HepG2 (cell line): ENCODE measurements around the gene PCP4L1. TPM values are rescaled to one million over a fixed set of nuclear protein-coding genes. Genes with fewer than 3 reads are reported as not detected.

Experiments
- GATA4 ChIP-seq: sonication (generic); IDR thresholded peaks from 2 replicates; pipeline ENCODE4 v1.6.1; 2016; ENCODE audit warnings: antibody characterized with exemption, low read depth, borderline replicate concordance
- HMG20A ChIP-seq: IDR thresholded peaks from 2 replicates; pipeline ENCODE4 v1.6.1; 2016; ENCODE audit warnings: borderline replicate concordance
- JUND ChIP-seq: sonication (generic); formaldehyde crosslinking; IDR thresholded peaks from 2 replicates; pipeline ENCODE4 v1.8.0; 2022; ENCODE audit warnings: mild to moderate bottlenecking, missing genetic modification reagents
- MEF2D ChIP-seq: sonication (generic); formaldehyde crosslinking; IDR thresholded peaks from 2 replicates; pipeline ENCODE4 v1.5.1; 2020; ENCODE audit warnings: mild to moderate bottlenecking, missing genetic modification reagents
- NCOA1 ChIP-seq: sonication (generic); formaldehyde crosslinking; IDR thresholded peaks from 2 replicates; pipeline ENCODE4 v1.9.0; 2021; ENCODE audit warnings: missing genetic modification reagents
- RFX3 ChIP-seq: IDR thresholded peaks from 2 replicates; pipeline ENCODE4 v1.6.1; 2016; ENCODE audit warnings: missing biosample characterization, missing genetic modification reagents
- SAP130 ChIP-seq: IDR thresholded peaks from 2 replicates; pipeline ENCODE4 v1.6.1; 2016; ENCODE audit warnings: low read depth
- SSRP1 ChIP-seq: IDR thresholded peaks from 2 replicates; pipeline ENCODE4 v1.6.1; 2016; ENCODE audit warnings: control low read depth
- TGIF2 ChIP-seq: IDR thresholded peaks from 2 replicates; pipeline ENCODE4 v1.6.1; 2016; ENCODE audit warnings: control low read depth, missing compliant biosample characterization
- TOE1 ChIP-seq: sonication (generic); formaldehyde crosslinking; IDR thresholded peaks from 2 replicates; pipeline ENCODE4 v1.4.0; 2020; ENCODE audit warnings: mild to moderate bottlenecking, missing genetic modification reagents
- ZNF24 ChIP-seq: fragments of 450-650 bp; IDR thresholded peaks from 2 replicates; pipeline ENCODE4 v1.6.1; 2017; ENCODE audit warnings: antibody characterized with exemption, mild to moderate bottlenecking
- ZNF292 ChIP-seq: sonication (generic); formaldehyde crosslinking; IDR thresholded peaks from 2 replicates; pipeline ENCODE4 v1.8.1; 2022; ENCODE audit warnings: mild to moderate bottlenecking, low read depth, missing genetic modification reagents, borderline replicate concordance
- ZNF816 ChIP-seq: sonication (generic); formaldehyde crosslinking; IDR thresholded peaks from 2 replicates; pipeline ENCODE4 v1.8.0; 2022; ENCODE audit warnings: missing genetic modification reagents, mild to moderate bottlenecking, borderline replicate concordance
- polyA plus RNA-seq, 8 experiments: library from polyadenylated mRNA; depleted of rRNA in 3 of 8; stranded (reverse) in 7 of 8; unstranded in 1 of 8; fragments of >200 nt; fragmentation: Illumina TruSeq in 4 of 8; extraction: Trizol in 4 of 8; gene quantifications; 2 replicates each; pipeline versions ENCODE4 v1.2.1 to v1.2.3, GENCODE V29; 2011 to 2016; ENCODE audit warnings: low read depth in 4 of 8, missing spikeins in 1 of 8, mixed read lengths in 1 of 8; ENCODE audit not compliant: insufficient read depth in 1 of 8
- total RNA-seq, 5 experiments: library from RNA; depleted of rRNA; stranded (reverse); fragments of >200 nt; fragmentation: Illumina TruSeq; extraction: Trizol; gene quantifications; 2 replicates each; pipeline ENCODE4 v1.2.3, GENCODE V29; 2016; ENCODE audit warnings: low read depth in 1 of 5
- TF ChIP-seq, protein P1 (sequence below): sonication (generic); formaldehyde crosslinking; IDR thresholded peaks from 2 replicates; pipeline ENCODE4 v1.4.0; 2020; ENCODE audit warnings: missing genetic modification reagents
- TF ChIP-seq, protein P2 (sequence below): sonication (generic); formaldehyde crosslinking; IDR thresholded peaks from 2 replicates; pipeline ENCODE4 v1.4.0; 2020; ENCODE audit warnings: missing genetic modification reagents
- TF ChIP-seq, protein P3 (sequence below): sonication (generic); formaldehyde crosslinking; IDR thresholded peaks from 2 replicates; pipeline ENCODE4 v1.4.0; 2020; ENCODE audit warnings: mild to moderate bottlenecking, low read depth, missing genetic modification reagents
- TF ChIP-seq, protein P4 (sequence below): sonication (generic); formaldehyde crosslinking; IDR thresholded peaks from 2 replicates; pipeline ENCODE4 v1.4.0; 2020; ENCODE audit warnings: missing genetic modification reagents, borderline replicate concordance
- TF ChIP-seq, protein P5 (sequence below): IDR thresholded peaks from 2 replicates; pipeline ENCODE4 v1.6.1; 2016; ENCODE audit warnings: low read depth, missing genetic modification reagents, missing compliant biosample characterization
- TF ChIP-seq, protein P6 (sequence below): IDR thresholded peaks from 2 replicates; pipeline ENCODE4 v1.6.1; 2016; ENCODE audit warnings: control low read depth

PCP4L1 gene
- total and polyA plus RNA-seq, 2 of the 13 experiments (the other 11 are each of a cell fraction or from before 2014, with no cell fraction given) = 0.28 TPM; not detected in 1

DNA sequence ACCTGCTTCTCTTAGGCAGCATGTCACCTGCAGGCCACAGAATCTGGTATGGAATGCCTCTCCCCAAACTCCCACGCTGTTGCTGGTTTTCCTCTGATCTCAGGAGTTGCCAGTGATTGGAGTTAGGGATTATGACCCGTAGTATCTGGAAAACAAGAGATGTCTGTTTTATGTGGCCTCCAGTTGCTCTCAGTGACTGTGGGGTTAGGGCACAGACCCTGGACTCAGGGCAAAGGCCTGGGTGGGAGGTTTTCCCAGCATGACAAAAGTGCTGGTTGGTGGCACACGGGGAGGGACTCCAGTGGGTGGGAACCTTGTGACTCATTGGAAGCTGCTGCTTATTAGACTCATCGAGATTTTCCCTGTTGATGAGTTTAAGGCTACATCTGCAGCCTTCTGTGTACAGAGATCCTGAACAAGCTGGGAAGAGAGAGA lies 20.5 kb upstream of the PCP4L1 start, which contains the start of gene NR1I3 (continued):
- TF ChIP-seq, protein P1, sequence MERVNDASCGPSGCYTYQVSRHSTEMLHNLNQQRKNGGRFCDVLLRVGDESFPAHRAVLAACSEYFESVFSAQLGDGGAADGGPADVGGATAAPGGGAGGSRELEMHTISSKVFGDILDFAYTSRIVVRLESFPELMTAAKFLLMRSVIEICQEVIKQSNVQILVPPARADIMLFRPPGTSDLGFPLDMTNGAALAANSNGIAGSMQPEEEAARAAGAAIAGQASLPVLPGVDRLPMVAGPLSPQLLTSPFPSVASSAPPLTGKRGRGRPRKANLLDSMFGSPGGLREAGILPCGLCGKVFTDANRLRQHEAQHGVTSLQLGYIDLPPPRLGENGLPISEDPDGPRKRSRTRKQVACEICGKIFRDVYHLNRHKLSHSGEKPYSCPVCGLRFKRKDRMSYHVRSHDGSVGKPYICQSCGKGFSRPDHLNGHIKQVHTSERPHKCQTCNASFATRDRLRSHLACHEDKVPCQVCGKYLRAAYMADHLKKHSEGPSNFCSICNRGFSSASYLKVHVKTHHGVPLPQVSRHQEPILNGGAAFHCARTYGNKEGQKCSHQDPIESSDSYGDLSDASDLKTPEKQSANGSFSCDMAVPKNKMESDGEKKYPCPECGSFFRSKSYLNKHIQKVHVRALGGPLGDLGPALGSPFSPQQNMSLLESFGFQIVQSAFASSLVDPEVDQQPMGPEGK (CRISPR knock-in tag) = peak; percentile 33; the same call in 1 of the 2 replicates
- TF ChIP-seq, protein P2, sequence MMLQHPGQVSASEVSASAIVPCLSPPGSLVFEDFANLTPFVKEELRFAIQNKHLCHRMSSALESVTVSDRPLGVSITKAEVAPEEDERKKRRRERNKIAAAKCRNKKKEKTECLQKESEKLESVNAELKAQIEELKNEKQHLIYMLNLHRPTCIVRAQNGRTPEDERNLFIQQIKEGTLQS = no peak
- TF ChIP-seq, protein P3, sequence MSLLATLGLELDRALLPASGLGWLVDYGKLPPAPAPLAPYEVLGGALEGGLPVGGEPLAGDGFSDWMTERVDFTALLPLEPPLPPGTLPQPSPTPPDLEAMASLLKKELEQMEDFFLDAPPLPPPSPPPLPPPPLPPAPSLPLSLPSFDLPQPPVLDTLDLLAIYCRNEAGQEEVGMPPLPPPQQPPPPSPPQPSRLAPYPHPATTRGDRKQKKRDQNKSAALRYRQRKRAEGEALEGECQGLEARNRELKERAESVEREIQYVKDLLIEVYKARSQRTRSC = no peak
- TF ChIP-seq, protein P4, sequence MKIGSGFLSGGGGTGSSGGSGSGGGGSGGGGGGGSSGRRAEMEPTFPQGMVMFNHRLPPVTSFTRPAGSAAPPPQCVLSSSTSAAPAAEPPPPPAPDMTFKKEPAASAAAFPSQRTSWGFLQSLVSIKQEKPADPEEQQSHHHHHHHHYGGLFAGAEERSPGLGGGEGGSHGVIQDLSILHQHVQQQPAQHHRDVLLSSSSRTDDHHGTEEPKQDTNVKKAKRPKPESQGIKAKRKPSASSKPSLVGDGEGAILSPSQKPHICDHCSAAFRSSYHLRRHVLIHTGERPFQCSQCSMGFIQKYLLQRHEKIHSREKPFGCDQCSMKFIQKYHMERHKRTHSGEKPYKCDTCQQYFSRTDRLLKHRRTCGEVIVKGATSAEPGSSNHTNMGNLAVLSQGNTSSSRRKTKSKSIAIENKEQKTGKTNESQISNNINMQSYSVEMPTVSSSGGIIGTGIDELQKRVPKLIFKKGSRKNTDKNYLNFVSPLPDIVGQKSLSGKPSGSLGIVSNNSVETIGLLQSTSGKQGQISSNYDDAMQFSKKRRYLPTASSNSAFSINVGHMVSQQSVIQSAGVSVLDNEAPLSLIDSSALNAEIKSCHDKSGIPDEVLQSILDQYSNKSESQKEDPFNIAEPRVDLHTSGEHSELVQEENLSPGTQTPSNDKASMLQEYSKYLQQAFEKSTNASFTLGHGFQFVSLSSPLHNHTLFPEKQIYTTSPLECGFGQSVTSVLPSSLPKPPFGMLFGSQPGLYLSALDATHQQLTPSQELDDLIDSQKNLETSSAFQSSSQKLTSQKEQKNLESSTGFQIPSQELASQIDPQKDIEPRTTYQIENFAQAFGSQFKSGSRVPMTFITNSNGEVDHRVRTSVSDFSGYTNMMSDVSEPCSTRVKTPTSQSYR (CRISPR knock-in tag) = peak; percentile 40; the same call in 1 of the 2 replicates
- no peak for TF ChIP-seq SSRP1 (CRISPR knock-in tag)
- TF ChIP-seq, protein P5, sequence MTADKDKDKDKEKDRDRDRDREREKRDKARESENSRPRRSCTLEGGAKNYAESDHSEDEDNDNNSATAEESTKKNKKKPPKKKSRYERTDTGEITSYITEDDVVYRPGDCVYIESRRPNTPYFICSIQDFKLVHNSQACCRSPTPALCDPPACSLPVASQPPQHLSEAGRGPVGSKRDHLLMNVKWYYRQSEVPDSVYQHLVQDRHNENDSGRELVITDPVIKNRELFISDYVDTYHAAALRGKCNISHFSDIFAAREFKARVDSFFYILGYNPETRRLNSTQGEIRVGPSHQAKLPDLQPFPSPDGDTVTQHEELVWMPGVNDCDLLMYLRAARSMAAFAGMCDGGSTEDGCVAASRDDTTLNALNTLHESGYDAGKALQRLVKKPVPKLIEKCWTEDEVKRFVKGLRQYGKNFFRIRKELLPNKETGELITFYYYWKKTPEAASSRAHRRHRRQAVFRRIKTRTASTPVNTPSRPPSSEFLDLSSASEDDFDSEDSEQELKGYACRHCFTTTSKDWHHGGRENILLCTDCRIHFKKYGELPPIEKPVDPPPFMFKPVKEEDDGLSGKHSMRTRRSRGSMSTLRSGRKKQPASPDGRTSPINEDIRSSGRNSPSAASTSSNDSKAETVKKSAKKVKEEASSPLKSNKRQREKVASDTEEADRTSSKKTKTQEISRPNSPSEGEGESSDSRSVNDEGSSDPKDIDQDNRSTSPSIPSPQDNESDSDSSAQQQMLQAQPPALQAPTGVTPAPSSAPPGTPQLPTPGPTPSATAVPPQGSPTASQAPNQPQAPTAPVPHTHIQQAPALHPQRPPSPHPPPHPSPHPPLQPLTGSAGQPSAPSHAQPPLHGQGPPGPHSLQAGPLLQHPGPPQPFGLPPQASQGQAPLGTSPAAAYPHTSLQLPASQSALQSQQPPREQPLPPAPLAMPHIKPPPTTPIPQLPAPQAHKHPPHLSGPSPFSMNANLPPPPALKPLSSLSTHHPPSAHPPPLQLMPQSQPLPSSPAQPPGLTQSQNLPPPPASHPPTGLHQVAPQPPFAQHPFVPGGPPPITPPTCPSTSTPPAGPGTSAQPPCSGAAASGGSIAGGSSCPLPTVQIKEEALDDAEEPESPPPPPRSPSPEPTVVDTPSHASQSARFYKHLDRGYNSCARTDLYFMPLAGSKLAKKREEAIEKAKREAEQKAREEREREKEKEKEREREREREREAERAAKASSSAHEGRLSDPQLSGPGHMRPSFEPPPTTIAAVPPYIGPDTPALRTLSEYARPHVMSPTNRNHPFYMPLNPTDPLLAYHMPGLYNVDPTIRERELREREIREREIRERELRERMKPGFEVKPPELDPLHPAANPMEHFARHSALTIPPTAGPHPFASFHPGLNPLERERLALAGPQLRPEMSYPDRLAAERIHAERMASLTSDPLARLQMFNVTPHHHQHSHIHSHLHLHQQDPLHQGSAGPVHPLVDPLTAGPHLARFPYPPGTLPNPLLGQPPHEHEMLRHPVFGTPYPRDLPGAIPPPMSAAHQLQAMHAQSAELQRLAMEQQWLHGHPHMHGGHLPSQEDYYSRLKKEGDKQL (CRISPR knock-in tag) = 0 out of 2 replicates have a peak, but pooled peaks have one; percentile 28
- no peak for TF ChIP-seq TOE1
- TF ChIP-seq ZNF292 (CRISPR knock-in tag) = peak; percentile 90; the same call in 1 of the 2 replicates
- no peak for TF ChIP-seq NCOA1
- TF ChIP-seq TGIF2 = no peak
- TF ChIP-seq ZNF24 = no peak
- TF ChIP-seq GATA4 = no peak
- no peak for TF ChIP-seq JUND (CRISPR knock-in tag)
- TF ChIP-seq RFX3 = no peak
- TF ChIP-seq SAP130 (CRISPR knock-in tag) = peak; percentile 63
- TF ChIP-seq, protein P6, sequence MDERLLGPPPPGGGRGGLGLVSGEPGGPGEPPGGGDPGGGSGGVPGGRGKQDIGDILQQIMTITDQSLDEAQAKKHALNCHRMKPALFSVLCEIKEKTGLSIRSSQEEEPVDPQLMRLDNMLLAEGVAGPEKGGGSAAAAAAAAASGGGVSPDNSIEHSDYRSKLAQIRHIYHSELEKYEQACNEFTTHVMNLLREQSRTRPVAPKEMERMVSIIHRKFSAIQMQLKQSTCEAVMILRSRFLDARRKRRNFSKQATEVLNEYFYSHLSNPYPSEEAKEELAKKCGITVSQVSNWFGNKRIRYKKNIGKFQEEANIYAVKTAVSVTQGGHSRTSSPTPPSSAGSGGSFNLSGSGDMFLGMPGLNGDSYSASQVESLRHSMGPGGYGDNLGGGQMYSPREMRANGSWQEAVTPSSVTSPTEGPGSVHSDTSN (CRISPR knock-in tag) = no peak
- TF ChIP-seq HMG20A = peak; percentile 71; the same call in 1 of the 2 replicates
- TF ChIP-seq ZNF816 = peak; percentile 60; the same call in 1 of the 2 replicates
- peak; percentile 31; the same call in 1 of the 2 replicates for TF ChIP-seq MEF2D (CRISPR knock-in tag)
